GM12891 (cell line): ENCODE data around the gene CREB3L1.

Experiments used
- POLR2A ChIP-seq: IDR thresholded peaks from 2 replicates; pipeline ENCODE4 v1.6.1; 2011; ENCODE audit warnings: low read depth, low read length, control low read depth
- POU2F2 ChIP-seq: IDR thresholded peaks from 2 replicates; pipeline ENCODE4 v1.6.1; 2011; ENCODE audit warnings: low read depth, mild to moderate bottlenecking, control low read depth, low read length, moderate library complexity
- TAF1 ChIP-seq: IDR thresholded peaks from 2 replicates; pipeline ENCODE4 v1.6.1; 2011; ENCODE audit warnings: low read depth, low read length, control low read depth

- TF ChIP-seq POLR2A (no peak), POU2F2 (no peak), TAF1 (no peak)
These were observed 67.7 kb downstream of the CREB3L1 start for GRCh38 chr11:46345131-46345597.
